ENCODE measurements around the gene ZFPM1. TPM values are rescaled to one million over a fixed set of nuclear protein-coding genes. Genes with fewer than 3 reads are reported as not detected.
"Not testable (repeated sequence)": the region's sequence is repeated elsewhere in the genome, so short reads cannot be mapped to it uniquely, and the experiment has no call there.

ZFPM1 gene
- total RNA-seq, 1 experiment from 2014 or later, result 1.1 TPM

- no peak for DNase-seq (ENCODE audit: low read depth)
Observed at GRCh38 chr16:88478889-88479792, 26.1 kb downstream of the ZFPM1 start.

- DNase-seq (ENCODE audit: low read depth), result no peak
Observed at GRCh38 chr16:88479793-88480760, 27.0 kb downstream of the ZFPM1 start.

DNA sequence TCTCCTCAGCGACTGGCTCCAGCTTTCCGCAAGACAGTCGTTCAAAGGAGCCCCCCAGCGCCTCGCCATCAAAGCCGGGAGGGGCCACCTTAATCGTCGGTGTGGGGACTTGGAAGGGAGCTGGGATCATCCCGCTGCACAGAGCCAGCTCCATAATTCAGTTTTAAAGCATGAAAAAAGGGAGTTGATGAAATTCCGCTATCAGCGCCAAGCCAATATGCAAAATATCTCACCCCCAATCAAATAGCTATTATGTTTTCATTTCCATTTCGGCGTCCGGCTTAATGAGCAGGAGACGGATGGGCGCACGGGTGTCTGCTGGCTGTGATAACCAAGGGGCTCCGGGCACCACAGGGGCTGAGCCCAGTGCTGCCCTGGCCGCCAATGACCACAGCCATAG lies 27.7 kb downstream of the ZFPM1 start:
- DNase-seq (ENCODE audit: low read depth), result no peak

DNA sequence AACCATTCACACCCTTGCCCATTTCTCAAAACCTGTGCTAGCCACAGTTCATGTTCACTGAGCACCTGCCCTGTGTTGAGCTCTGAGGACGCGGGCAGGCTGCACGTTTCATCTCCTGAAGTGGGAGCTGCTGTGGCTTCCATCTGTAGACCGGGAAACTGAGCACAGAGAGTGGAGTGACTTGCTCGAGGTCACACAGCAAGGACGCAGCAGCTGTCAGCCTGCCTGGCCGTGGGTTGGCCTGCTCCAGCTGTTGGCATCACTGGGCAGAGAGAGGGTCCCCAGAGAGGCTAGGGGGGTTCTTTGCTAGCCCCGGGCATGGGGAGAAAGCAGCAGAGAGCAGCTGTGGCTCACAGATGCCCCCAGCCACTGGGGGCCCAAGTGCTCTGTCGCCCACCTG lies 28.8 kb downstream of the ZFPM1 start:
- no peak for DNase-seq (ENCODE audit: low read depth)

DNA sequence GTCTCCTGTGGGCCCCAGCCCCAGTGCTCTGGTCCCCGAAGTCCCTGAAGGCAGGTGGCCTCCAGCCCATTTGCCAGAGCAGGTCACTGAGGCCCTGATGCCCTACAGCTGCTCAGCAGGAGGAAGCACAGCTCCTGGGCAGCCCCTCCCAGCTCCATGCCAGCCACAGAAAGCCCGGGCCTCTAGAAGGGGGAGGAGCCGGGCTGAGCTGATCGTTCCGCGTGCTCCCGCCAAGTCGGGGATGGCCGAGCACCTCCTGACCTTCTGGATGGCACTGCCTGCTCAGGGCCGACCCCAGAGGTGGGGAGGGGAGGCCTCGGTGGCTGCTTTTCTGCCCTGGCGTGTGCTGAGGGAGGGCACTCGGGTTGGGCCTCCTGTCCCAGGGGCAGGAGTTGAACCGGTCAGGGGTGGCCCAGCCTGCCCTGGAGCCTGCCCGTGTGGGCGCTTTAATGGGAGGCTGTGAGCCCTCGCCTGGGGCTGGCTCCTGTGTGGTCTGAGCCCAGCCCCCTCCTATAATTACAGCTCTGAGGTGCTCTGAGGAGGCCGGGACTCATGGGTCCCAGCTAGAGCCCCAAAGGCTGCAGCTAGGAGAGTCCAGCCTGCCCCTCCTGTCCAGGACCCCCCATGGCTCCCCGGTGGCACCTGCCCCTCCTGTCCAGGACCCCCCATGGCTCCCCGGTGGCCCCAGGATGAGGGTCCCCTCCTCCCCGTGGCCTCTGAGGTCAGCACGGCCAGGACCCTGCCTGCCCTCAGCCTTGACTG lies 29.7 kb downstream of the ZFPM1 start:
- DNase-seq (ENCODE audit: low read depth), result no peak

DNA sequence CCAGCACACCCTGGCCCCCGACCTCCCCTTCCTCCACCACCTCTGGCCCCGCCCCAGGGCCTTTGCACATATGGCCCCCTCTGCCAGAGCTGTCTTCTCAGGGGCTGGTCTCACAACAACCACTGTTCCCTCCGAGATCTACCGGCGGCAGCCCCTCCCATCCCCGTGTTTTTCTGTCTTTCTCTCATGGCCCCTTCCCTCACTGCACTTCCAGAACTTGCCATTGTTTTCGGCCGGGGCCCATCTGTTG lies 30.2 kb downstream of the ZFPM1 start:
- DNase-seq (ENCODE audit: low read depth), result no peak

DNA sequence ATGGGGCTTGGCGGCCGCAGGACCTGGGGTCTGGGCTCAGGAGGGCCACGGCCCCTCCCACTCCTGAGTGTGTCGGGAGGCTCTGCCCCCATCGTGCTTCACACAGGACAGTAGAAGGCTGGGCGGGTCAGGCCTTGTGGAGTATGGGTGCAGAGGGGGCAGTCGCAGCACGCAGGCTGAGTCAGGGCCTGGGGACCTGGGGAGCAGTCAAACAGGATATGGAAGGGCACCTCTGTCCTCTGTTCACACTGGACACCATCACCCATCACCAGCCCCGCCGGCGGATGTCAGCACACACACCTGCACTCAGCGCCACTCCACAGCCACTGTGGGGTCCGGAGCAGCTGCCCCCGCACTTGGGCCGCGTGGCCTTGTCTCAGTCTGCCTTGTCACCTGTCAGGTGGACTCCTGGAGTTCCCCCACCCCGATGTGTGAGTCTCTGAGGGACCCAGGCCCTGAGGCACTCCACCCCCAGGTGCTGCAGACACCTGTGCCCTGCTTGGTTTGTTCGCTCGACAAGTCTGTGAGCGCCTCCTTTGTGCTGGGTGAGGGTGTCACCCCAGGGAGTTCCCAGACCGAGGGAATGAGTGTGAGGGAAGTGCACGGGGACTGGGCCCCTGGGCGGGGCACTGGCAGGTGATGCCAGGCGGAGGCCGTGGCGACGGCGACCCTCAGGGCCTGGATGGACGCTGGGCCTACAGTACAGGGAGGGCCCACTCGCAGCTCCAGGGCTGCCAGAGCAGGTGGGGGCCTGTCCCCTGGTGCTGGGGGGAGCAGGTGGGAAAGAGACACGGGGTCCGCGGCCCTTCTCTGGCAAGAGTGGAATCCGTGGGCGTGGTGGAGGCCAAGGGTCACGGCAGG lies 31.7 kb downstream of the ZFPM1 start:
- no peak for DNase-seq (ENCODE audit: low read depth)

DNA sequence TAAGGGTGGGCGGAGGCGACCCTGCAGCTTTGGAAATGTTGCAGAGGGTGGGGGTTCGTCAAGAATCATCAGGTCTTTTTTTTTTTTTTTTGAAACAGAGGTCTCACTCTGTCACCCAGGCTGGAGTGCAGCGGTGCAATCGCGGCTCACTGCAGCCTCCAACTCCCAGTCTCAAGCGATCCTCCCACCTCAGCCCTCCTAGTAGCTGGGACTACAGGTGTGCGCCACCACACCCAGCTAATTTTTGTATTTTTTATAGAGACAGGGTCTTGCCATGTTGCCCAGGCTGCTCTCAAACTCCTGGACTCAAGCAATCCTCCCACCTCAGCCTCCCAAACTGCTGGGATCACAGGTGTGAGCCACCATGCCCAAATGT lies 32.3 kb downstream of the ZFPM1 start:
- not testable (repeated sequence) for DNase-seq (ENCODE audit: low read depth)

DNA sequence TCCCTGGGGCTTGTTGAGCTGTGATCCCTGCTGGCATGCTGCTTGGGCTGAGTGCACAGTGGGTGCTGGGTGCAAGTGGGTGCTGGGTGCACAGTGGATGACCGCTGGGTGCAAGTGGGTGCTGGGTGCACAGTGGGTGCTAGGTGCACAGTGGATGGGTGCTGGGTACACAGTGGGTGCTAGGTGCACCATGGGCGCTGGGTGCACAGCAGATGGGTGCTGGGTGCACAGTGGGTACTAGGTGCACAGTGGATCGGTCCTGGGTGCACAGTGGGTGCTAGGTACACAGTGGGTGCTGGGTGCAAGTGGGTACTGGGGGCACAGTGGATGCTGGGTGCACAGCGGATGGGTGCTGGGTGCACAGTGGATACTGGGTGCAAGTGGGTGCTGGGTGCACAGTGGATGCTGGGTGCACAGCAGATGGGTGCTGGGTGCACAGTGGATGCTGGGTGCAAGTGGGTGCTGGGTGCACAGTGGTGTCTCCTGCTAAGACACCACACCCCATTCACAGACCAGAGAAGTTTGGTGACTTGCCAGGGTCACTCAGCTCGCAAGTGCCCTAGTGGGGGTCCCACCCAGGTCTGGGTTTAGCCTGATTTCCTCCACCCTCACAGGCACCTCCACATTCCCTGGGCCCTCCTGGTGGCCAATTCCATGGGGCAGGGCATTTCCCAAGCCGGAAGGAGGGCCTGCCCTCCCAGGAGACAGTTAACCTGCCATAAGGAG lies 33.5 kb downstream of the ZFPM1 start:
- no peak for DNase-seq (ENCODE audit: low read depth)

DNA sequence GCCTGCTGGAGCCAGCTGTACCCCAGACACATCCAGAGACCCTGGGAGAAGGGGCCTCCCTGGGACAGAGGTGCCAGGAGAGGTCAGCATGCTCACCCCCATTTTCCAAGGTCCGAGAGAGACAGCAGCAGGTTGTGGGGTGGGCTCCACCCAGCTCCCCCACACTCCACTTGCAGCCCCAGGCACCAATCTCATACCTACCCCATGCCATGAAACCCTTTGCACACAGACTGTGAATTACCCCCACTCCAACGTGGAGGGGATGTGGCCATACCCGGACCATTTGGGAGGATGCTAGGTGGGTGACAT lies 34.0 kb downstream of the ZFPM1 start:
- DNase-seq (ENCODE audit: low read depth), result no peak

DNA sequence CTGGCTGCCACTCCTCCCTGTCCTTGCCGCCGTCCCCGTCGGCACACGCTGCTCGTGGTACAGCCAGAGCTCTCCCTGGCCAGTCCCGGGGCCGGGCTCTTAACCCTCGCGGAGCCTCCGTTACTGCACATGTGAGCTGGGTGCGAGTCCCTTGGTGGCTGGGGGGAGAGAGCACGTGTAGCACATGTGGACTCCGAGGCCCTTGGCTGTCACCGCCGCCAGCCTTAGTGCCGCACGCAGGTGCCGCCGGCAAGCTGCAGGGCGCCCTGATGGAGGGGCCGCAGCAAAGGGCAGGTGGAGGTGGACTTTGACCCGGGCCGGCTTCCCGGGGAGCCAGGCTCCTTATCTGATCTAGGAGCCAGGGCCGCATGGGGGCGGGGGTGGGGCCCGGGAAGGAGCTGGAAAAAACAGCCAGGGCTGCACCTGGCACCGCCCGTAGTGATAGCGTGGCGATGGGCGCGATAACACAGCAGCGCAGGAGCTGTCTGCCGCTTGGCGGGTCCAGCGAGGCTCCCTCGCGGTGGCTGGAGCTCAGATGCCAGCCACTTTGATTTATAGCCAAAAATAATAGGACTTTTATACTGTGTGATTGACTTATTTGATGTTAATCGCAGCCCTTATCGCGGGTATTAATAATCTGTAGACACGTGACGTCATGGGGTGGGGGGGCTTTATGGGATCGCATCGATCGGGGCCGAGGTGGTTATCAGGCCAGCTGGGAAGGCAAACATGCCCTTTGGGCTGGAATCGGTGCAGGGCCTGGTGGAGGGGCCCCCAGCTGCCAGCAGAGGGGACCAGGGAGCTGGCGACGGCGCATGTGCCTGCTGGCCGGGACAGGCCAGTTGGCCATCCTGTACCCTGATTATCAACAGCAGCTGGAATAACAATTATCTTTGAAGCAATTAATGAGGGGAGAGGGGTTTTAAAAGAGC lies 35.1 kb downstream of the ZFPM1 start:
- DNase-seq (ENCODE audit: low read depth), result no peak

GRCh38 chr16:88489163-88489741 lies 36.2 kb downstream of the ZFPM1 start:
- no peak for DNase-seq (ENCODE audit: low read depth)

DNA sequence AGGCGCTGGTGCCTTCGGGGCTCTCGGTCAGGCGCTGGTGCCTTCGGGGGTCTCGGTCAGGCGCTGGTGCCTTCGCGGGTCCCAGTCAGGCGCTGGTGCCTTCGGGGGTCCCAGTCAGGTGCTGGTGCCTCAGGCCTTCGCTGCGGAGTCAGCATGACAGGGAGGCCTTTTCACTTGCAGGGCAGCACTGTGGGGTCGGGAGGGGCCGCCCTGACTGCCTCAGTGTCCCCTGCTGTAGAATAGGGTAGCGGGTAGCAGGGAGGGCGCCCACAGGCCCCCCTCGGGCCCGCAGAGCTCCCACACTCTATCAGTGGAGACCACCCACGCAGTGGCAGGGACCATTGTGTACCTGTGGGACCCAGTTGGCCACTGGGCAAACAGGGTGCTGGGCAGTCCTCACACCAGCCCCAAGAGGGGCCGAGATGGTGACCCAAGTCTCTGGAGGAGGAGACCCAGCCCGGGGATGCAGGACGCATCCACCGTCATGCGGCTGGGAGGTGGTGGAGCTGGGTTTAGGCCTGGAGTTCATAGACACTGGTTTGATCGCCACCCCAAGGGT lies 38.0 kb downstream of the ZFPM1 start:
- DNase-seq (ENCODE audit: low read depth), result no peak

- DNase-seq (ENCODE audit: low read depth), result no peak
Observed at GRCh38 chr16:88491560-88492310, 38.7 kb downstream of the ZFPM1 start.

DNA sequence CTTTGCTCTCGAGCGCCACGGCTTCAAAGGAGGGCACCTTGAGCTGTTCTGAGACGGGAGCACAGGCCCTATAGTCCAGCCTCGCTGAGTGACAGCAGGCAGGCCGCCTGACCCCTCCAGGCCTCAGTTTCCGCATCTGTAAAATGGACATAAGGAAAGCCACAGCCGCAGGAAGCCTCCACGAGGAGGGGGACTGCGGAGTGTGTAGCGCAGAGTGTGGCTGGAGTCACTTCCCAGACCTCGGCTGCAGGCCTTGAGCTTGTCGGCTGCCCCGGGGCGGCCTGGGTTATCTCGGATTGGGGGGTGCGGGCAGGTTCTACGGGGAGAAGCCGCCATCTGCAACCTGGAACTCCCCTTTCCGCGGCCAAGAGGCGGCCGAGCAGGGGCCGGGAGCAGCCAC lies 40.8 kb downstream of the ZFPM1 start:
- DNase-seq (ENCODE audit: low read depth), result no peak

GRCh38 chr16:88494335-88495154 lies 41.5 kb downstream of the ZFPM1 start:
- no peak for DNase-seq (ENCODE audit: low read depth)

GRCh38 chr16:88495268-88495772 lies 42.2 kb downstream of the ZFPM1 start:
- no peak for DNase-seq (ENCODE audit: low read depth)

All from LHCN-M2 (cell line).